Ovary (tissue), 3 donors: Measurements from ENCODE around the gene TSPEAR.

Experiments used
- CTCF ChIP-seq, 3 donors: fragments of 450-650 bp in 2 of 3; fragments of 200-600 bp in 1 of 3; IDR thresholded peaks; one replicate each; pipeline versions ENCODE4 v1.5.1 to v1.8.0; 2016 to 2022; ENCODE audit warnings: antibody characterized with exemption in 3 of 3, mild to moderate bottlenecking in 1 of 3
- EP300 ChIP-seq: sonication (generic); formaldehyde crosslinking; IDR thresholded peaks from one replicate; pipeline ENCODE4 v1.6.1; 2017; ENCODE audit warnings: antibody characterized with exemption
- POLR2A ChIP-seq: fragments of 450-650 bp; IDR thresholded peaks from one replicate; pipeline ENCODE4 v1.6.1; 2017; ENCODE audit warnings: antibody characterized with exemption, mild to moderate bottlenecking, moderate library complexity
- donor health status: DM: no; HTN: no; CAD: no.

GRCh38 chr21:44458971-44459711 lies 252.2 kb downstream of the TSPEAR start:
- TF ChIP-seq CTCF (IDR thresholded peaks at IDR 0.05) (no peak), POLR2A (no peak), EP300 (no peak)
